IPS-NIHi11 (cell line): ENCODE measurements around the gene SLC25A34.

Experiments used
- DNase-seq: peaks from one replicate; pipeline ENCODE4 v3.0.0; 2012; ENCODE audit warnings: mixed read lengths, low spot score

The SLC25A34 gene

DNA sequence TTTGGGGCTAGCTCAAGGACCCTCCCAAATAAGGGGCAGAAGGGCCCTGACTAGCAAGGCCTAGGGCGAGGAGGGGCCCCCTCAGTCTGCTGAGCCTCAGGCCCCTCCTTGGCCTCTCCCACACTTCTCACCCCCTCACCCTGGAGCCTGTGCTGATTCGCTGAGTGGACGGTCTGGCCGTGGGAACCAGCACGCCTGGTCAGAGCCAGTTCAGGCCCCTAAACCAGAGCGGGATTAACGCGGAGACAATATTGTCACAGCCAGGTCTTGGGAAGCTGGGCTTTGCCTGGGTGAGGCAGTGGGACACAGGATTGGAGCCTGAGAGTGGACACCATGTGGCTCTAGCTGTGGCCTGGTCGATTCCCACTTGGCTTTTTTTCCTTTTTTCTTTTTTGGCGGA lies 17.7 kb downstream of the SLC25A34 start:
- DNase-seq, result no peak

DNA sequence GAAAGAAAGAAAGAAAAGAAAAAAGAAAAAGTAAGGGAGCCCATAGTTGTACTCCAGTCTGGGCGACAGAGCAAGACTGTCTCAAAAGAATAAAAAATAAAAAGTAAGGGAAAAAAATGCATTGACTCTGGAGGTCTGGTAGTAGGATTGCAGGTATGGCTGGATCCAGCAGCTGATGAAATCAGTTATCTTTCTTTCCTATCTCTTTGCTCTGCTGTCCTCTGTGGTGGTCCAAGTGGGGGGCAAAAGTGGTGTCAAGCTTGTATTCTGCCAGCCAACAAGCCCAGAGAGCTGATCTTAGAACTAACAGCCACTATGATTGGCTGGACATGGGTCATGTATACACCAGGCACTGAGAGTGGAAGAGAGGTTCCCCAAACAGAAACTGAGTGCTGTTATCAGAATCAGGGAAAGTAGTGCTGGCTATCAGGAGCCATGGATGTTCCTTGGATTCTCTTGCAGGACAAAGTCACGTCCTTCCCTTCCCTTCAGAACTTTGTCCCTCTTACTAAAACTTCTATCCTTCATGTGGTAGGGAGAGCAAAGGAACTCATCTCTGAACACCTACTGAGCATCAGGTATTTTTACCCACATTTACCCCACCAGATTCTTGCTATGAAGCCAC lies 19.1 kb downstream of the SLC25A34 start:
- no peak for DNase-seq

DNA sequence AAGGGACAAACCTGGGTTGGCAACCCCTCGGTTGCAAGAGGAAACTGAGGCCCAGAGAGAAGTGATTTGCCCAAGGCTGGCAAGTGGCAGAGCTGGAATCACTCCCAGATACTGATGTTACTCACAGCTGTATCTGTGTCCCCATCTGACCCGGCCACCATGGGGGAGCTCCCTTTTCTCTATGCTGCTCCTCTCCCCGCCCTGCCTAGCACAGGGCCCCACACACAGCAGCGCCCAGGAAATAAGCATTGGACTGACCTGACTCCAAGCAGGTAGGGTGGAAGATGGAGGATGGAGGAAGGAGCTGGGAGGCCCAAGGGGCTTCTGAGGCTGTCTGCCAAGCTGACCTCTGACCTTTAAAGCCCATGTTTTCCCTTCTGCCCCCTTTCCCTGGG lies 19.6 kb downstream of the SLC25A34 start:
- DNase-seq, result no peak

DNA sequence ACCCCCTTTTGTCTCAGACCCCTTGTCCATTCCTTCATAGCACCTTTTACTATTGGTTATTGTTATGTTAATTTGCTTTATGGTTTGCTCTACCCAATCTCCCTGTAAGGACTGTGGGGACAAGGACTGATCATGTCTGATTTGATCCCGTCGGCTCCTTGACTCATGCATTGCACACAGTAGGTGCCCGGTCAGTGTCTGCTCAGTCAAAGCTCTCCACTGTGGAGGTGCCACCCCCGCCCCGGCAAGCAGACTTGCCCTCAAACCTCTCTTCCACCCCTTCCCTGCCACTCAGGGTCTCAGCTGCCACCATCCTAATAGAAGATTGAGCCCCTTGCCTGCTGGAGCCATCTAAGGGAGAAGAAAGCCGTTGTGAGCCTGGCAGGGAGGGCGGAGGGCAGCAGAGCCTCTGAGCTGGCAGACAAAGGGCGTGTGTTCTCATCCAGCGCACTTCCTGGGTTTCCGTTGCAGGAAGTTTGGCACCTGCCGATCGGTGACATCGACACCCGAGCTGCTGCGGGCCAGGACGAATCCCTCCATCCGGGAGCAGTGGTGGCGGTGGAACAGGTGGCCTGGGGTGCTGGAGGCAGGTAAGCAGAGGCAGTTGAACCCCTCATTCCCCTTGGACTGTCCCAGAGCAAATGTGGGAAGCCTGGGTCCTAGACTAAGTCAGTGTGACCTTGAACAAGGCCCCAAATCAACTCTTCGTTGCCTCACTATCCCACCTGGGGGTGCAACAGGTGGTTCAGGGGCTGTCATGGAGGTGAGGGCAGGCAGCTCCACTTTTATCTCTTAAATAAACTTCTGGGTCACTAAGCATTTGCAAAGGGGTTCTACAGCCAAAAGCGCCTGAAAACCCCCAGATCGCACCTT lies 20.3 kb downstream of the SLC25A34 start:
- peak; percentile 19 for DNase-seq

DNA sequence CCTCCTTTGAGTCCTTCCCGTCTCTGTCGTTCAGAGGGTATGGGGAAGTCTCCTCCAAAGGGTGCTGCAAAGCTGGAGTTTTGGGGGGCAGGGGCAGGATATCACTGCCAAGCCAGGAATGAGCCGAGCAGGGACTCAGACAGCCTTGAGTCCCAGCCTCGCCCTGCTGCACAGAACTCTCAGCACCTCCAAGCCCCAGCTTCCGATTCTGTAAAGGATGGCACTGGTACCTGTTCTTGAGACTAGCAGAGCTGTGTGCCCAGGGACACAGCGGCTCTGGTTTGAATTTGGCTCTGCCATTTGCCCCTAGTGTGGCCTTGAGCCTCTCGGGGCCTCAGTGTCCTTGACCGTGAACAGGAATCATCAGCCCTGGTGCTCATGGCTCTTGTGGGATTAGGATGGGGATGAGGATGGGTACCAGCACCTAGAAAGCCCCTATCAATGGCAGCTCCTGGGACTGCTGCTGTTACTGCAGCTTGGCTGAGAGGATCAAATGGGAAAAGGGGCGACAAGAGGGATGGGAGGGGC lies 21.0 kb downstream of the SLC25A34 start:
- DNase-seq, result peak; percentile 8

- DNase-seq, result peak; percentile 55
Measured at GRCh38 chr1:15757575-15758342, 21.7 kb downstream of the SLC25A34 start.

DNA sequence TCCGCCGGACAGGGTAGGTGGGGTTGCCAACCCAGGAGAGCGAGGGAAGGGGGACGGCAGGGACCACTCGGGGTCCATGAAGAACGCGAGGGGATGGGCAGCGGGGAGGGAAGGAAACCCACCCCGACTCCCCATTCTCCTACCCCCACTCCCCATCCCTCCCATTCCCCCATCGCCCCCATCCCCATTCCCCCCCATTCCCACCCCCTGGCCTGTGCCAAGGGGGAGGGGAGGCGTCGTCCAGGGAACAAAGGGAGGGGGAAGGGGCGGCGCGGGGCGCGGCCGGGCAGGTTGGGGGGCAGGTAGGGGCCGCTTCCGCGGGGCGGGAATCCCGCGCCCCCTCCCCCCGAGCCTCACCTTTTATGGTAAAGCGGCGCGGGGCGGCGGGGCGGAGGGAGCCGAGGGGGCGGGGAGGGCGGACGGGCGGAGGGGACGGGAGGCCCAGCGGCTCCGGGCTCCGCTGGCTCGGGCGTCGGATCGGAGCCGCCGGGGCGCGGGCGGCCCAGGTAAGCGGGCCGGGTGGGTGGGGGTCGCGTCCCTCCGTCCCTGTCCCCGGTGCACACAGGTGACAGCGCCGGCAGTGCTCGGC lies 22.4 kb downstream of the SLC25A34 start, which contains the start of gene FBLIM1:
TSS of gene FBLIM1 (plus strand) at position 453 of the 589 bp plus-strand sequence. CDS start 6,189 bp downstream, outside the sequence.
- peak; percentile 91 for DNase-seq

DNA sequence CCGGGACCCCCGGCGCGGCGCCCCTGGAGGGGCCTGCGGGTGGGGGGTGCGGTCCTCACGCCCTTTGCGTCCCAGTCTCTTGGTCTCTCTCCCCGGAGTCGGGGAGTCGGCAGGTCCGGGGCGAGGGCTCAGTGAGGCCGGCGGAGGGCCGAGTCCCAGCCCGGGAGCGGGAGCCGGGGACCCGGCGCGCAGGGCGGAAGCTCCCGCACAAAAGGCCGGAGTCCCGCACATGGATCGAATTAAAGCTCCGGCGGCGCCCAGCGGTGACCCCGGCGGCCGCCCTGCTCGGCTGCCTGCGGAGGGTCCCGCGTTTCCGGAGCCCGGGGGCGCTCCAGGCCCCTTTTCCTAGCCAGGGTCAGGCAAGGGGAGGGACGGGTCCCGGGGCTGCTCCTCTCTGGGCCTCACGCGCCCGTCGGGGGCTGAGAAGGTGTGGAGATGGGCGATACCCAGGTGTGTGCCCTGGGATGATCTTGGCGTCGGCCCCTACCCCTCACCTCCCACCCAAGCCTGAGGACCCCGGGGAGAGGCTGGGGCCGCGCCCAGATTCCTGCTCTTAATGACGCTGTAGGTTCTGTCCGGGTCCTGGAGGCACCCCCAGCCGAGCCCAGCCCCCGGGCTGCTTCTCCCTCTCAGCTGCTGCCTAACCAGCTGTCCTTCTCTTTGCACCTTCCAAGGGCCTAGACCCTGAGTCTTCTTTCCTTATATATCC lies 23.0 kb downstream of the SLC25A34 start:
- peak; percentile 62 for DNase-seq

GRCh38 chr1:15760520-15761211 lies 24.6 kb downstream of the SLC25A34 start:
- peak; percentile 65 for DNase-seq

- DNase-seq, result no peak
Measured at GRCh38 chr1:15761366-15762128, 25.5 kb downstream of the SLC25A34 start.

- no peak for DNase-seq
Measured at GRCh38 chr1:15762546-15762945, 26.5 kb downstream of the SLC25A34 start.

DNA sequence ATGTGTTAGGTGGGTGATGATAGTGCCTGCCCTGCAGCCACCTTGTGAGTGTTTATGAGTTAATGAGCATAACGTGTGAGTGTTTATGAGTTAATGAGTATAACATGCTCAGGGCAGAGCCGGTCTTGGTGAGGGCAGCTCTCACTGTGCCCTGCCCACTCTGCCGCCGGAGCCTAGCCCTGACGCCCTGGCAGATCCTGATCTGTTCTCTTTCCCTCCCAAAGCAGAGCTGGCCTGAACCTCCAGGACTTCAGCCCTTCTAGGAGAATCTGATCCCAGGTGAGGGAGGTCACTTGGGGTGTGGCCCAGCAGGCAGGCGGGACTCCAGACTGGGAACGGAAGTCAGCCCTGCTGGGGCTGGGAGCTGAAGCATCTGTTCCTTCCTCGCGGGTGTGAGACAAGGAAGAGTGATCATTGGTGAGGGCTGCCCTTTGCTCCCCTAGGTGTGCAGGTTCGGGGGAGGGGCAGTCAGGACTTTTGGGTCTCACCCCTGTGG lies 28.3 kb downstream of the SLC25A34 start:
- DNase-seq, result peak; percentile 62

GRCh38 chr1:15764890-15765289 lies 28.8 kb downstream of the SLC25A34 start:
- DNase-seq, result no peak

- no peak for DNase-seq
Measured at GRCh38 chr1:15765495-15766194, 29.6 kb downstream of the SLC25A34 start.

DNA sequence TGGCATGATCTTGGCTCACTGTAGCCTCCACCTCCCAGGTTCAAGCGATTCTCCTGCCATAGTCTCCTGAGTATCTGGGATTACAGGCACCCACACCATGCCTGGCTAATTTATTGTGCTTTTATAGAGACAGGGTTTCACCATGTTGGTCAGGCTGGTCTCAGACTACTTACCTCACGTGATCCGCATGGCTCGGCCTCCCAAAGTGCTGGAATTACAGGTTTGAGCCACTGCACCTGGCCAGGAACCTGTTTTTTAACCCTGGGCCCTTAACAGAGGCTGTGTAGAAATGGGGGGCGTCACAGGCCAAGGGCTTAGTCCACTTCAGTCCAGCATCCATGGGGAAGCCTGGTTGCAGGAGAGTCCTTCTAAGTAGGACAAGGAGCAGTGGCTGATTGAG lies 31.9 kb downstream of the SLC25A34 start:
- no peak for DNase-seq

DNA sequence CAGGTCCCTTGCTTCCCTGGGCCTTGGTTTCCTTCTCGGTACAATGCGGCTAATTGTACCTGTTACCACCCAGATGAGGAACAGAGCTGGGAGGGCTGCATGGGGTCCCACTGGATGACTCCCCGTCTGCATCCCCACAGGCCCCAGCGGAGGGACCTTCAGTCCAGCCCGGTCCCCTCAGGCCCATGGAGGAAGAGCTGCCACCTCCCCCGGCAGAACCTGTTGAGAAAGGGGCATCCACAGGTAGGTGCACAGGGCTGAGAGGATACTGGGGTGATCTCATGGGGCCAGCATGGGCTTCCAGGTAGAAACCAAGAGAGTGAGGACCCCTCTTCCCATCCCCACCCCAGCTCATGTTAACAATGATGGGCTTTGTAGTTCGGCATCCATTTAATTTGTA lies 32.3 kb downstream of the SLC25A34 start:
- no peak for DNase-seq

DNA sequence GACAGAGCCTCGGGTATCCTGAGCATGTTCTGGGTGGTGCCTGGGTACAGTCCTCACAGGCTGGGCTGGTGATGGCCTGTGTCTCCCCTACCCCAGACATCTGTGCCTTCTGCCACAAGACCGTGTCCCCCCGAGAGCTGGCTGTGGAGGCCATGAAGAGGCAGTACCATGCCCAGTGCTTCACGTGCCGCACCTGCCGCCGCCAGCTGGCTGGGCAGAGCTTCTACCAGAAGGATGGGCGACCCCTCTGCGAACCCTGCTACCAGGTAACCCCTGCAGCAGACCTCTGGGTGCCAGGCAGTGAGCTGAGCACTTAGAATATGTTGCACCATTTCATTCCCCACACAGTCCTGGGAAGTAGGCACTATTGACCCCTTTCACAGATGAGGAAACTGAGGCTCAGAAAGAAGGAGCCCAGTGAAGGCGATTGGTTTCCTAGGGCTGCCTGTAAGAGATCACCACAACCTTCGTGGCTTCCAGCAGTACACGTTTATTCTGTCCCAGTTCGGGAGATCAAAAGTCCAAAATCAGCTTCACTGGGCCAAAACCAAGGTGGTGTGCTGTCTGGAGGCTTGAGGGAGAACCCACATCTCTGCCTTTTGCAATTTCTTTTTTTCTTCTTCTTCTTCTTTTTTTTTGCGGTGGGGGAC lies 34.4 kb downstream of the SLC25A34 start:
- no peak for DNase-seq

DNA sequence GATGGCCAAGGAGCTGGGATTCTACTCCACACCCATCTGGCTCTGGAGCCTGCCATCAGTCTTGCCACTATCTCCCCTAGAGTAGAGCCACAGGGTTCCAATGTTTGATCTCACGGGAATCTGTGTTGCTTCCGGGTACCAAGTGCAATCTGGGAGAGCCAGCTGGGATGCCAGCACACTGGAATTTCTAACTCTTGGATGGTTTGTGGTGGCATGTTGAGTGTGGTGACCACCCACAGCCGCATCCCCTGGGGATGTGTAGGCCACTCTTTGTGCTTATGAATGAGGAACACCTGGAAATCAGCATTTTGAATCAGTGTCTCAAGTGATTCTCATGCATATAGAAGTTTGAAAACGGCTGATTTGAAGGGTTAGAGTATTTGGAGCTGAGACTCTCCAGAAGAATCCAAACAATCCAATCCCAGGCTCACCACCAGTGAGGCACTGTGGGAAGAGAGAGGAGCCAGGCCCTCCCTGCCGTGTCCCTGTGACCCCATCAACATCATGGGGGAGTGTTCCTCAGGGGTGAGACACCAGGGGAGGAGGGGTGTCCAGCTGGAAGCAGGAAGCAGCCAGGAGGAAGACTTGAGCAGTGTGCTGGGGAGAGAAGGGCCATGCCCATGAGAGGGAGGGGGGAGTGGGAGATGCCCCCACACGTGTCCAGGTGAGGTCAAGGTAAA lies 35.9 kb downstream of the SLC25A34 start:
- no peak for DNase-seq
